ENCODE data around the gene CARNS1. TPM values are rescaled to one million over a fixed set of nuclear protein-coding genes. Genes with fewer than 3 reads are reported as not detected.

CARNS1 gene
- total RNA-seq, 3 donors from 2014 or later (not counting 1 experiment from before 2014, with no cell fraction given), result 25.0 to 29.0 (median 25.0) TPM

GRCh38 chr11:67420646-67421429 lies 5.4 kb downstream of the CARNS1 start:
- peak overlapping the region; percentile 83 to 87 for H3K27ac Mint-ChIP-seq
- Histone ChIP-seq H3K9me3 (ENCODE audit: control insufficient read depth, insufficient read depth, low read length) (no peaks in the 10 kb centered on the region), H3K4me3 (ENCODE audit: low read length) (peak overlapping the region; percentile 38), H3K4me1 (ENCODE audit: control insufficient read depth, insufficient read depth, low read length) (peaks cover 60% of the 10 kb centered on the region), H3K27me3 (ENCODE audit: control insufficient read depth, insufficient read depth, low read length) (no peaks in the 10 kb centered on the region), H3K27ac (ENCODE audit: low read length) (peak overlapping the region; percentile 79), H3K36me3 (ENCODE audit: control insufficient read depth, insufficient read depth, low read length) (no peaks in the 10 kb centered on the region)
- no peaks in the 10 kb centered on the region for H3K36me3 Mint-ChIP-seq
- DNase-seq (peak; percentile 97 to 98), ATAC-seq (peak; percentile 92 to 99 (median 95))
- H3K9me3 Mint-ChIP-seq, result no peaks in the 10 kb centered on the region
- H3K27me3 Mint-ChIP-seq (ENCODE audit: low read depth in 2 of 2), result no peaks in the 10 kb centered on the region
- intact Hi-C loops (cut with micrococcal nuclease), result loop anchor here (2.0 kb wide), 1 partner anchor 18 kb away; no protein-coding TSS in a partner anchor
- H3K4me3 Mint-ChIP-seq, result peak overlapping the region; percentile 79
- TF ChIP-seq CTCF (IDR thresholded peaks at IDR 0.05), result no peak
- WGBS (ENCODE audit: insufficient coverage), result under 1% methylated on average over 97 of the region's 97 CpGs
- H3K4me1 Mint-ChIP-seq, result peaks cover 21 to 70% of the 10 kb centered on the region in 2 donors

- DNase-seq (no peak), ATAC-seq (no peak)
- H3K27me3 Mint-ChIP-seq (ENCODE audit: low read depth in 2 of 2), result no peaks in the 10 kb centered on the region
- no peak for TF ChIP-seq CTCF (IDR thresholded peaks at IDR 0.05)
- peaks cover 15 to 63% of the 10 kb centered on the region in 2 donors for H3K4me1 Mint-ChIP-seq
- H3K4me3 Mint-ChIP-seq, result peak overlapping the region; percentile 79
- Histone ChIP-seq H3K9me3 (ENCODE audit: control insufficient read depth, insufficient read depth, low read length) (no peaks in the 10 kb centered on the region), H3K36me3 (ENCODE audit: control insufficient read depth, insufficient read depth, low read length) (no peaks in the 10 kb centered on the region), H3K4me3 (ENCODE audit: low read length) (no peak overlapping the region), H3K4me1 (ENCODE audit: control insufficient read depth, insufficient read depth, low read length) (peaks cover 53% of the 10 kb centered on the region), H3K27me3 (ENCODE audit: control insufficient read depth, insufficient read depth, low read length) (no peaks in the 10 kb centered on the region), H3K27ac (ENCODE audit: low read length) (peak overlapping the region; percentile 54)
- no peaks in the 10 kb centered on the region for H3K9me3 Mint-ChIP-seq
- no peaks in the 10 kb centered on the region for H3K36me3 Mint-ChIP-seq
- H3K27ac Mint-ChIP-seq, result peak overlapping the region; percentile 83 to 87
- 75% methylated on average over 22 of the region's 22 CpGs for WGBS (ENCODE audit: insufficient coverage)
- intact Hi-C loops (cut with micrococcal nuclease), result loop anchor here (2.0 kb wide), 1 partner anchor 19 kb away; no protein-coding TSS in a partner anchor
These were observed 6.1 kb downstream of the CARNS1 start for GRCh38 chr11:67421430-67422031.

- DNase-seq (no peak), ATAC-seq (no peak)
- Histone ChIP-seq H3K27me3 (ENCODE audit: control insufficient read depth, insufficient read depth, low read length) (no peaks in the 10 kb centered on the region), H3K27ac (ENCODE audit: low read length) (no peak overlapping the region), H3K4me3 (ENCODE audit: low read length) (no peak overlapping the region), H3K4me1 (ENCODE audit: control insufficient read depth, insufficient read depth, low read length) (peaks cover 47% of the 10 kb centered on the region), H3K9me3 (ENCODE audit: control insufficient read depth, insufficient read depth, low read length) (no peaks in the 10 kb centered on the region), H3K36me3 (ENCODE audit: control insufficient read depth, insufficient read depth, low read length) (no peaks in the 10 kb centered on the region)
- intact Hi-C loops (cut with micrococcal nuclease), result no loop called here
- Mint-ChIP-seq H3K27ac (no peak overlapping the region), H3K27me3 (ENCODE audit: low read depth in 2 of 2) (no peaks in the 10 kb centered on the region), H3K9me3 (no peaks in the 10 kb centered on the region), H3K4me1 (peaks cover 13 to 49% of the 10 kb centered on the region in 2 donors), H3K4me3 (peak overlapping the region; percentile 28), H3K36me3 (no peaks in the 10 kb centered on the region)
- WGBS (ENCODE audit: insufficient coverage), result 82% methylated on average over 6 of the region's 6 CpGs
- TF ChIP-seq CTCF (IDR thresholded peaks at IDR 0.05), result no peak
These were observed 7.4 kb downstream of the CARNS1 start for GRCh38 chr11:67422891-67423290.
